ENCODE results near the gene FRMD3.

FRMD3 gene

GRCh38 chr9:83343366-83343999 is 194.7 kb downstream of the FRMD3 start:
- DNase-seq (ENCODE audit: low read depth in 3 of 3, low spot score in 1 of 3): no peak

GRCh38 chr9:83342731-83343130 is 195.5 kb downstream of the FRMD3 start:
- DNase-seq (ENCODE audit: low read depth in 3 of 3, low spot score in 1 of 3): no peak

- no peak for DNase-seq (ENCODE audit: low read depth in 3 of 3, low spot score in 1 of 3)
Observed at GRCh38 chr9:83342006-83342405, 196.2 kb downstream of the FRMD3 start.

GRCh38 chr9:83340451-83340850 is 197.8 kb downstream of the FRMD3 start:
- DNase-seq (ENCODE audit: low read depth in 3 of 3, low spot score in 1 of 3): no peak

GRCh38 chr9:83339435-83339834 is 198.8 kb downstream of the FRMD3 start:
- no peak for DNase-seq (ENCODE audit: low read depth in 3 of 3, low spot score in 1 of 3)

GRCh38 chr9:83336706-83337105 is 201.5 kb downstream of the FRMD3 start:
- no peak for DNase-seq (ENCODE audit: low read depth in 3 of 3, low spot score in 1 of 3)

GRCh38 chr9:83334320-83334719 is 203.9 kb downstream of the FRMD3 start:
- peak; percentile 3 to 44 (median 18) for DNase-seq (ENCODE audit: low read depth in 3 of 3, low spot score in 1 of 3)

- no peak for DNase-seq (ENCODE audit: low read depth in 3 of 3, low spot score in 1 of 3)
Observed at GRCh38 chr9:83330207-83331196, 207.7 kb downstream of the FRMD3 start.

- no peak for DNase-seq (ENCODE audit: low read depth in 3 of 3, low spot score in 1 of 3)
Observed at GRCh38 chr9:83327750-83328622, 210.2 kb downstream of the FRMD3 start.

GRCh38 chr9:83327323-83327722 is 210.9 kb downstream of the FRMD3 start:
- no peak for DNase-seq (ENCODE audit: low read depth in 3 of 3, low spot score in 1 of 3)

- no peak for DNase-seq (ENCODE audit: low read depth in 3 of 3, low spot score in 1 of 3)
Observed at GRCh38 chr9:83323148-83323547, 215.1 kb downstream of the FRMD3 start.

GRCh38 chr9:83322438-83322837 is 215.8 kb downstream of the FRMD3 start:
- no peak for DNase-seq (ENCODE audit: low read depth in 3 of 3, low spot score in 1 of 3)

- no peak for DNase-seq (ENCODE audit: low read depth in 3 of 3, low spot score in 1 of 3)
Observed at GRCh38 chr9:83317244-83317643, 221.0 kb downstream of the FRMD3 start.

GRCh38 chr9:83315649-83316048 is 222.6 kb downstream of the FRMD3 start:
- no peak for DNase-seq (ENCODE audit: low read depth in 3 of 3, low spot score in 1 of 3)

GRCh38 chr9:83313781-83314180 is 224.4 kb downstream of the FRMD3 start:
- DNase-seq (ENCODE audit: low read depth in 3 of 3, low spot score in 1 of 3): no peak

GRCh38 chr9:83312537-83312936 is 225.7 kb downstream of the FRMD3 start:
- DNase-seq (ENCODE audit: low read depth in 3 of 3, low spot score in 1 of 3): no peak

GRCh38 chr9:83307066-83307724 is 231.0 kb downstream of the FRMD3 start:
- no peak for DNase-seq (ENCODE audit: low read depth in 3 of 3, low spot score in 1 of 3)

GRCh38 chr9:83304686-83305085 is 233.5 kb downstream of the FRMD3 start:
- no peak for DNase-seq (ENCODE audit: low read depth in 3 of 3, low spot score in 1 of 3)

GRCh38 chr9:83299571-83299970 is 238.6 kb downstream of the FRMD3 start:
- no peak for DNase-seq (ENCODE audit: low read depth in 3 of 3, low spot score in 1 of 3)

GRCh38 chr9:83299094-83299493 is 239.1 kb downstream of the FRMD3 start:
- no peak for DNase-seq (ENCODE audit: low read depth in 3 of 3, low spot score in 1 of 3)

GRCh38 chr9:83296123-83296522 is 242.1 kb downstream of the FRMD3 start:
- DNase-seq (ENCODE audit: low read depth in 3 of 3, low spot score in 1 of 3): no peak
